GM18507 (cell line): Measurements from ENCODE around the gene ADGRB2.

Source experiments
- DNase-seq: peaks from one replicate; pipeline ENCODE4 v3.0.0; 2011; ENCODE audit warnings: low read depth; ENCODE audit not compliant: insufficient read length; ENCODE audit errors: extremely low spot score
- FAIRE-seq: peaks from 2 replicates; lab custom pipeline; 2011; peaks lifted over from hg19 to GRCh38; lab: Jason Lieb, UNC

ADGRB2 gene

GRCh38 chr1:31764312-31765040, at the start of gene ADGRB2:
Gene ADGRB2, minus strand, starts transcription at chr1:31764340. Its CDS starts 7,119 bp downstream, at chr1:31757221.
- DNase-seq = no peak
- no peak for FAIRE-seq

GRCh38 chr1:31812158-31812829, 48.2 kb upstream of the ADGRB2 start:
- FAIRE-seq (no peak), DNase-seq (no peak)

- FAIRE-seq (no peak), DNase-seq (no peak)
These were observed 47.5 kb upstream of the ADGRB2 start for GRCh38 chr1:31811605-31812004.

GRCh38 chr1:31809698-31810097, 45.6 kb upstream of the ADGRB2 start:
- no peak for FAIRE-seq
- no peak for DNase-seq

GRCh38 chr1:31807273-31808048, 43.3 kb upstream of the ADGRB2 start:
- DNase-seq (no peak), FAIRE-seq (no peak)

GRCh38 chr1:31805318-31805717, 41.2 kb upstream of the ADGRB2 start:
- FAIRE-seq (no peak), DNase-seq (no peak)

- DNase-seq = no peak
- FAIRE-seq = no peak
These were observed 40.0 kb upstream of the ADGRB2 start for GRCh38 chr1:31804098-31804497.

- DNase-seq (no peak), FAIRE-seq (no peak)
These were observed 39.5 kb upstream of the ADGRB2 start for GRCh38 chr1:31803610-31804009.

GRCh38 chr1:31802190-31803150, 38.3 kb upstream of the ADGRB2 start:
- DNase-seq (no peak), FAIRE-seq (no peak)

GRCh38 chr1:31801458-31801857, 37.3 kb upstream of the ADGRB2 start:
- FAIRE-seq (no peak), DNase-seq (no peak)

GRCh38 chr1:31800674-31800967, 36.5 kb upstream of the ADGRB2 start:
- DNase-seq (no peak), FAIRE-seq (no peak)

- FAIRE-seq = no peak
- DNase-seq = no peak
These were observed 35.9 kb upstream of the ADGRB2 start for GRCh38 chr1:31799895-31800673.

- DNase-seq = no peak
- no peak for FAIRE-seq
These were observed 35.2 kb upstream of the ADGRB2 start for GRCh38 chr1:31799196-31799894.

- DNase-seq (no peak), FAIRE-seq (no peak)
These were observed 34.5 kb upstream of the ADGRB2 start for GRCh38 chr1:31798433-31799195.

- FAIRE-seq (no peak), DNase-seq (no peak)
These were observed 33.9 kb upstream of the ADGRB2 start for GRCh38 chr1:31798086-31798432.

GRCh38 chr1:31797216-31797615, 33.1 kb upstream of the ADGRB2 start:
- no peak for FAIRE-seq

GRCh38 chr1:31796707-31797106, 32.6 kb upstream of the ADGRB2 start:
- no peak for FAIRE-seq

More at GRCh38 chr1:31797216-31797615, 33.1 kb upstream of the ADGRB2 start:
- DNase-seq = no peak

More at GRCh38 chr1:31796707-31797106, 32.6 kb upstream of the ADGRB2 start:
- no peak for DNase-seq
